DOHH2 (cell line): ENCODE data around the gene KCNAB1.

Experiments used
- CTCF ChIP-seq: fragments of 200-600 bp; sonication (generic); IDR thresholded peaks from one replicate; pipeline ENCODE4 v1.5.1; 2014; ENCODE audit warnings: antibody characterized with exemption, mild to moderate bottlenecking, low read depth, low read length; ENCODE audit not compliant: poor library complexity, severe bottlenecking
- EZH2phosphoT487 ChIP-seq: fragments of 200-600 bp; sonication (generic); IDR thresholded peaks from 2 replicates; pipeline ENCODE4 v1.6.1; 2017; ENCODE audit warnings: borderline replicate concordance, mild to moderate bottlenecking, antibody characterized with exemption, low read length, moderate library complexity, mixed read lengths

GRCh38 chr3:156290924-156291271, 170.5 kb downstream of the KCNAB1 start:
- no peak for TF ChIP-seq CTCF
- TF ChIP-seq EZH2phosphoT487, result no peak
